ENCODE results near the gene PHEX. TPM values are rescaled to one million over a fixed set of nuclear protein-coding genes. Genes with fewer than 3 reads are reported as not detected.

Gene PHEX
- total RNA-seq, 1 donor from 2014 or later = 1.6 TPM

GRCh38 chrX:22037911-22038537 is 5.9 kb downstream of the PHEX start:
- Mint-ChIP-seq H3K27ac (no peak overlapping the region), H3K9me3 (no peaks in the 10 kb centered on the region), H3K27me3 (no peaks in the 10 kb centered on the region), H3K4me3 (no peak overlapping the region), H3K4me1 (ENCODE audit: unreplicated experiment) (peaks cover 5% of the 10 kb centered on the region), H3K36me3 (no peaks in the 10 kb centered on the region)
- no peak for TF ChIP-seq CTCF (conservative IDR thresholded peaks at IDR 0.05)
- no peak for DNase-seq (ENCODE audit: extremely low spot score, unreplicated experiment)

GRCh38 chrX:22039541-22039940 is 7.4 kb downstream of the PHEX start:
- DNase-seq (ENCODE audit: extremely low spot score, unreplicated experiment) = no peak
- Mint-ChIP-seq H3K9me3 (peaks cover 3% of the 10 kb centered on the region), H3K4me1 (ENCODE audit: unreplicated experiment) (peaks cover 12% of the 10 kb centered on the region), H3K4me3 (no peak overlapping the region), H3K27me3 (no peaks in the 10 kb centered on the region), H3K36me3 (no peaks in the 10 kb centered on the region), H3K27ac (no peak overlapping the region)
- no peak for TF ChIP-seq CTCF (conservative IDR thresholded peaks at IDR 0.05)

- H3K9me3 Mint-ChIP-seq = peaks cover 3% of the 10 kb centered on the region
- H3K4me3 Mint-ChIP-seq = no peak overlapping the region
- no peak for DNase-seq (ENCODE audit: extremely low spot score, unreplicated experiment)
- no peak overlapping the region for H3K27ac Mint-ChIP-seq
- TF ChIP-seq CTCF (conservative IDR thresholded peaks at IDR 0.05) = no peak
- peaks cover 12% of the 10 kb centered on the region for H3K4me1 Mint-ChIP-seq (ENCODE audit: unreplicated experiment)
- no peaks in the 10 kb centered on the region for H3K36me3 Mint-ChIP-seq
- no peaks in the 10 kb centered on the region for H3K27me3 Mint-ChIP-seq
Observed at GRCh38 chrX:22040184-22040583, 8.1 kb downstream of the PHEX start.

GRCh38 chrX:22041907-22042530 is 9.9 kb downstream of the PHEX start:
- Mint-ChIP-seq H3K9me3 (peaks cover 3% of the 10 kb centered on the region), H3K4me1 (ENCODE audit: unreplicated experiment) (peaks cover 12% of the 10 kb centered on the region), H3K27me3 (no peaks in the 10 kb centered on the region), H3K27ac (no peak overlapping the region), H3K4me3 (no peak overlapping the region), H3K36me3 (no peaks in the 10 kb centered on the region)
- TF ChIP-seq CTCF (conservative IDR thresholded peaks at IDR 0.05) = no peak
- DNase-seq (ENCODE audit: extremely low spot score, unreplicated experiment) = no peak

- no peak for TF ChIP-seq CTCF (conservative IDR thresholded peaks at IDR 0.05)
- Mint-ChIP-seq H3K4me3 (no peak overlapping the region), H3K4me1 (ENCODE audit: unreplicated experiment) (peaks cover 12% of the 10 kb centered on the region), H3K9me3 (peaks cover 3% of the 10 kb centered on the region), H3K27ac (no peak overlapping the region), H3K27me3 (no peaks in the 10 kb centered on the region), H3K36me3 (no peaks in the 10 kb centered on the region)
- DNase-seq (ENCODE audit: extremely low spot score, unreplicated experiment) = no peak
Observed at GRCh38 chrX:22043872-22044271, 11.7 kb downstream of the PHEX start.

All from type B pancreatic cell (in vitro differentiated cells).